Omental fat pad (tissue), 4 donors: ENCODE measurements around the gene CLCN7. TPM values are rescaled to one million over a fixed set of nuclear protein-coding genes. Genes with fewer than 3 reads are reported as not detected.

ENCODE experiments used
- ATAC-seq: fragments of 150-250 bp; one replicate; pipeline ENCODE4 v1.9.1; 2016; ENCODE audit warnings: mild to moderate bottlenecking, moderate library complexity; ENCODE audit not compliant: low FRiP score
- DNase-seq: peaks from one replicate; pipeline ENCODE4 v3.0.0-alpha.2; 2019; ENCODE audit warnings: low spot score
- CTCF ChIP-seq, 3 donors: fragments of 450-650 bp; IDR thresholded peaks; one replicate each; pipeline ENCODE4 v1.5.1; 2016 to 2017; ENCODE audit warnings: antibody characterized with exemption in 3 of 3, mild to moderate bottlenecking in 3 of 3, moderate library complexity in 2 of 3
- total RNA-seq, 4 donors: library from RNA; depleted of rRNA; stranded (reverse); fragments of >200 nt; gene quantifications; one replicate each; pipeline ENCODE4 v1.1.0, GENCODE V29; 2016

The CLCN7 gene
- total RNA-seq, 4 donors from 2014 or later, result 42.6 to 62.3 (median 52.2) TPM

GRCh38 chr16:1508494-1509187, 33.8 kb upstream of the CLCN7 start:
- DNase-seq (no peak), ATAC-seq (no peak)
- no peak for TF ChIP-seq CTCF (IDR thresholded peaks at IDR 0.05)

GRCh38 chr16:1506494-1507213, 31.8 kb upstream of the CLCN7 start:
- ATAC-seq (no peak), DNase-seq (no peak)
- no peak for TF ChIP-seq CTCF (IDR thresholded peaks at IDR 0.05)

- no peak for TF ChIP-seq CTCF (IDR thresholded peaks at IDR 0.05)
- ATAC-seq (no peak), DNase-seq (no peak)
Observed at GRCh38 chr16:1505912-1506311, 31.1 kb upstream of the CLCN7 start.

GRCh38 chr16:1505073-1505844, 30.4 kb upstream of the CLCN7 start:
- ATAC-seq, result no peak
- DNase-seq, result no peak
- no peak for TF ChIP-seq CTCF (IDR thresholded peaks at IDR 0.05)

GRCh38 chr16:1503110-1503955, 28.5 kb upstream of the CLCN7 start:
- DNase-seq (no peak), ATAC-seq (no peak)
- TF ChIP-seq CTCF (IDR thresholded peaks at IDR 0.05), result no peak
